ENCODE results near the gene BEAN1. TPM values are rescaled to one million over a fixed set of nuclear protein-coding genes. Genes with fewer than 3 reads are reported as not detected.

The BEAN1 gene
- total and polyA plus RNA-seq, 10 donors, result 0.21 to 0.68 (median 0.42) TPM; not detected in 3

- Histone ChIP-seq H3K4me3 (no peak overlapping the region), H3K27me3 (replicated peaks in 1 of 7) (no peaks in the 10 kb centered on the region), H3K9me3 (no peaks in the 10 kb centered on the region), H3K27ac (no peak overlapping the region), H3K4me1 (peaks cover 11 to 55% (median 32%) of the 10 kb centered on the region in 6 donors), H3K36me3 (no peaks in the 10 kb centered on the region)
- TF ChIP-seq POLR2AphosphoS5 (IDR thresholded peaks at IDR 0.05), result no peak
- WGBS, 5 donors, result 86 to 93% (median 90%) methylated on average over 19 to 25 of the region's 25 CpGs
- intact Hi-C loops (cut with DNase I; ENCODE audit: low total_unique reads), result no loop called here
- no peak for DNase-seq
Observed at GRCh38 chr16:66481081-66481942, 54.2 kb downstream of the BEAN1 start.

- H3K4me3 ChIP-seq, result no peak overlapping the region
- intact Hi-C loops (cut with DNase I; ENCODE audit: low total_unique reads), result loop anchor here (2.0 kb wide), 1 partner anchor 75 kb away; no protein-coding TSS in a partner anchor
- no peak for DNase-seq
- no peaks in the 10 kb centered on the region for H3K9me3 ChIP-seq
- no peak overlapping the region for H3K27ac ChIP-seq
- no peak for TF ChIP-seq POLR2AphosphoS5 (IDR thresholded peaks at IDR 0.05)
- no peak for TF ChIP-seq CTCF (IDR thresholded peaks at IDR 0.05 in 8 of 11, conservative IDR thresholded peaks at IDR 0.05 in 3 of 11)
- TF ChIP-seq POLR2A (IDR thresholded peaks at IDR 0.05), result no peak
- no peaks in the 10 kb centered on the region for H3K27me3 ChIP-seq (replicated peaks in 1 of 7)
- no peaks in the 10 kb centered on the region for H3K36me3 ChIP-seq
- peaks cover 11 to 61% (median 33%) of the 10 kb centered on the region in 6 donors for H3K4me1 ChIP-seq
- 75 to 89% (median 80%) methylated on average over 7 of the region's 7 CpGs for WGBS, 5 donors
Observed at GRCh38 chr16:66481943-66482390, 54.9 kb downstream of the BEAN1 start.

GRCh38 chr16:66483689-66484452 lies 56.8 kb downstream of the BEAN1 start:
- intact Hi-C loops (cut with DNase I; ENCODE audit: low total_unique reads), result loop anchor here (2.0 kb wide), 1 partner anchor 77 kb away; no protein-coding TSS in a partner anchor
- 44 to 74% (median 45%) methylated on average over 8 to 14 of the region's 14 CpGs for WGBS, 5 donors
- H3K4me1 ChIP-seq, result peaks cover 7 to 60% (median 25%) of the 10 kb centered on the region in 6 donors
- no peak overlapping the region for H3K27ac ChIP-seq
- H3K36me3 ChIP-seq, result no peaks in the 10 kb centered on the region
- H3K4me3 ChIP-seq, result no peak overlapping the region
- H3K27me3 ChIP-seq (replicated peaks in 1 of 7), result no peaks in the 10 kb centered on the region
- peak; percentile 96 for DNase-seq
- TF ChIP-seq POLR2AphosphoS5 (IDR thresholded peaks at IDR 0.05) (peak; percentile 44 to 66 (median 56)), POLR2A (IDR thresholded peaks at IDR 0.05) (no peak), CTCF (IDR thresholded peaks at IDR 0.05 in 8 of 11, conservative IDR thresholded peaks at IDR 0.05 in 3 of 11) (peak; percentile 81 to 95 (median 93))
- H3K9me3 ChIP-seq, result no peaks in the 10 kb centered on the region

- Histone ChIP-seq H3K4me1 (peaks cover 6 to 53% (median 21%) of the 10 kb centered on the region in 6 donors), H3K27ac (no peak overlapping the region), H3K36me3 (no peaks in the 10 kb centered on the region), H3K27me3 (replicated peaks in 1 of 7) (no peaks in the 10 kb centered on the region), H3K9me3 (no peaks in the 10 kb centered on the region), H3K4me3 (no peak overlapping the region)
- TF ChIP-seq CTCF (IDR thresholded peaks at IDR 0.05 in 8 of 11, conservative IDR thresholded peaks at IDR 0.05 in 3 of 11) (no peak), POLR2AphosphoS5 (IDR thresholded peaks at IDR 0.05) (no peak), POLR2A (IDR thresholded peaks at IDR 0.05) (no peak)
- intact Hi-C loops (cut with DNase I; ENCODE audit: low total_unique reads), result loop anchor here (5.0 kb wide), 1 partner anchor 78 kb away; no protein-coding TSS in a partner anchor
- 82 to 91% (median 86%) methylated on average over 14 to 15 of the region's 15 CpGs for WGBS, 5 donors
- no peak for DNase-seq
Observed at GRCh38 chr16:66484453-66485213, 57.5 kb downstream of the BEAN1 start.

All from spleen (tissue), 11 donors.